ENCODE results near the gene TAP1.

- TF ChIP-seq MAX (IDR thresholded peaks at IDR 0.05; ENCODE audit: insufficient read depth, insufficient read length) (no peak), CTCF (IDR thresholded peaks at IDR 0.05; ENCODE audit: extremely low read depth in 1 of 2, insufficient read depth in 1 of 2, low read depth in 1 of 2, low read length in 2 of 2) (no peak), EZH2 (IDR thresholded peaks at IDR 0.05; ENCODE audit: borderline replicate concordance, low read depth, low read length, severe bottlenecking) (peak; percentile 15), MYC (IDR thresholded peaks at IDR 0.05; ENCODE audit: low read depth, low read length) (no peak), POLR2A (IDR thresholded peaks at IDR 0.05; ENCODE audit: low read depth, low read length) (no peak), POLR2AphosphoS5 (IDR thresholded peaks at IDR 0.05; ENCODE audit: insufficient read depth, low read depth, low read length) (no peak), JUN (IDR thresholded peaks at IDR 0.05; ENCODE audit: borderline replicate concordance, insufficient read depth, insufficient read length, low read depth) (no peak)
Observed at GRCh38 chr6:32867022-32867477, 13.5 kb upstream of the TAP1 start.
